HEK293 (cell line): Measurements from ENCODE around the gene C6orf141.

Experiments used
- BCL11B ChIP-seq: fragments of 450-650 bp; formaldehyde crosslinking; IDR thresholded peaks from 2 replicates; pipeline ENCODE4 v1.5.1; 2016; ENCODE audit warnings: low read depth, missing biosample characterization, missing genetic modification characterization
- HIC1 ChIP-seq: fragments of 450-650 bp; formaldehyde crosslinking; IDR thresholded peaks from 2 replicates; pipeline ENCODE4 v1.5.1; 2016; ENCODE audit warnings: missing biosample characterization, missing genetic modification characterization
- OSR2 ChIP-seq: fragments of 450-650 bp; formaldehyde crosslinking; IDR thresholded peaks from 2 replicates; pipeline ENCODE4 v1.5.1; 2016; ENCODE audit warnings: missing biosample characterization, missing genetic modification characterization
- ZNF10 ChIP-seq: fragments of 450-650 bp; formaldehyde crosslinking; IDR thresholded peaks from 2 replicates; pipeline ENCODE4 v1.5.1; 2017; ENCODE audit warnings: missing biosample characterization, missing genetic modification characterization
- ZNF202 ChIP-seq: fragments of 450-650 bp; formaldehyde crosslinking; IDR thresholded peaks from 2 replicates; pipeline ENCODE4 v1.5.1; 2016; ENCODE audit warnings: missing biosample characterization, missing genetic modification characterization, borderline replicate concordance
- ZNF24 ChIP-seq: fragments of 450-650 bp; formaldehyde crosslinking; IDR thresholded peaks from 2 replicates; pipeline ENCODE4 v1.5.1; 2016; ENCODE audit warnings: missing biosample characterization, missing genetic modification characterization
- ZNF292 ChIP-seq: fragments of 450-650 bp; formaldehyde crosslinking; IDR thresholded peaks from 2 replicates; pipeline ENCODE4 v1.5.1; 2016; ENCODE audit warnings: low read depth, missing biosample characterization, missing genetic modification characterization, borderline replicate concordance
- ZNF610 ChIP-seq: fragments of 450-650 bp; formaldehyde crosslinking; IDR thresholded peaks from 2 replicates; pipeline ENCODE4 v1.5.1; 2016; ENCODE audit warnings: missing biosample characterization, missing genetic modification characterization, borderline replicate concordance
- ZNF777 ChIP-seq: fragments of 450-650 bp; formaldehyde crosslinking; IDR thresholded peaks from 2 replicates; pipeline ENCODE4 v1.5.1; 2017; ENCODE audit warnings: missing biosample characterization, missing genetic modification characterization, borderline replicate concordance
- ZXDB ChIP-seq: fragments of 450-650 bp; formaldehyde crosslinking; IDR thresholded peaks from 2 replicates; pipeline ENCODE4 v1.5.1; 2016; ENCODE audit warnings: missing biosample characterization, missing genetic modification characterization
- TF ChIP-seq, protein P1 (sequence below): fragments of 450-650 bp; formaldehyde crosslinking; IDR thresholded peaks from 2 replicates; pipeline ENCODE4 v1.5.1; 2016; ENCODE audit warnings: missing biosample characterization, missing genetic modification characterization
- TF ChIP-seq, protein P2 (sequence below): fragments of 450-650 bp; IDR thresholded peaks from 2 replicates; pipeline ENCODE4 v1.5.1; 2018; ENCODE audit warnings: missing biosample characterization, missing genetic modification characterization

DNA sequence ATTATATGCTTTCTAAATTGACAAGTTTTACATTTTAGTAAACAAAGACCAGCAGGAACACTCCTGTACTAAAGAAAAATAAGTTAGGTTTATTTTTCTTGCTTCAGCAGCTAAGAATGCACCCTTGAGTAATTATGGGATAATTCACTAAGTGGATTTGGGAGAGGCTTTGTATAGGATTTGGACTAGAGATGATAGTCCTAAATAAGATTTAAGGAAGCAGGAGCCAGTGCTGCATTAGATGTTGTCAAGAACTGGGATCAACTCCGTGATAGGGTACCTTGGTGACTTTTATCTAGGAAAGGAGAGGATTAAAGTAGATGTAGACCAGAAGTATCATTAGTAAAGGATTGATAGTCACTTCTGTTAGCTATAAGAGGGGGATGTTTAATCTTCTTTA lies 4.1 kb upstream of the C6orf141 start:
- no peak for TF ChIP-seq ZNF292
- TF ChIP-seq, protein P1, sequence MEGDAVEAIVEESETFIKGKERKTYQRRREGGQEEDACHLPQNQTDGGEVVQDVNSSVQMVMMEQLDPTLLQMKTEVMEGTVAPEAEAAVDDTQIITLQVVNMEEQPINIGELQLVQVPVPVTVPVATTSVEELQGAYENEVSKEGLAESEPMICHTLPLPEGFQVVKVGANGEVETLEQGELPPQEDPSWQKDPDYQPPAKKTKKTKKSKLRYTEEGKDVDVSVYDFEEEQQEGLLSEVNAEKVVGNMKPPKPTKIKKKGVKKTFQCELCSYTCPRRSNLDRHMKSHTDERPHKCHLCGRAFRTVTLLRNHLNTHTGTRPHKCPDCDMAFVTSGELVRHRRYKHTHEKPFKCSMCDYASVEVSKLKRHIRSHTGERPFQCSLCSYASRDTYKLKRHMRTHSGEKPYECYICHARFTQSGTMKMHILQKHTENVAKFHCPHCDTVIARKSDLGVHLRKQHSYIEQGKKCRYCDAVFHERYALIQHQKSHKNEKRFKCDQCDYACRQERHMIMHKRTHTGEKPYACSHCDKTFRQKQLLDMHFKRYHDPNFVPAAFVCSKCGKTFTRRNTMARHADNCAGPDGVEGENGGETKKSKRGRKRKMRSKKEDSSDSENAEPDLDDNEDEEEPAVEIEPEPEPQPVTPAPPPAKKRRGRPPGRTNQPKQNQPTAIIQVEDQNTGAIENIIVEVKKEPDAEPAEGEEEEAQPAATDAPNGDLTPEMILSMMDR: no peak
- no peak for TF ChIP-seq ZNF10 (tag by site-specific recombination)
- TF ChIP-seq HIC1 (tag by site-specific recombination): no peak
- no peak for TF ChIP-seq ZNF610 (tag by site-specific recombination)
- TF ChIP-seq ZXDB (tag by site-specific recombination): no peak
- no peak for TF ChIP-seq OSR2 (tag by site-specific recombination)
- TF ChIP-seq, protein P2, sequence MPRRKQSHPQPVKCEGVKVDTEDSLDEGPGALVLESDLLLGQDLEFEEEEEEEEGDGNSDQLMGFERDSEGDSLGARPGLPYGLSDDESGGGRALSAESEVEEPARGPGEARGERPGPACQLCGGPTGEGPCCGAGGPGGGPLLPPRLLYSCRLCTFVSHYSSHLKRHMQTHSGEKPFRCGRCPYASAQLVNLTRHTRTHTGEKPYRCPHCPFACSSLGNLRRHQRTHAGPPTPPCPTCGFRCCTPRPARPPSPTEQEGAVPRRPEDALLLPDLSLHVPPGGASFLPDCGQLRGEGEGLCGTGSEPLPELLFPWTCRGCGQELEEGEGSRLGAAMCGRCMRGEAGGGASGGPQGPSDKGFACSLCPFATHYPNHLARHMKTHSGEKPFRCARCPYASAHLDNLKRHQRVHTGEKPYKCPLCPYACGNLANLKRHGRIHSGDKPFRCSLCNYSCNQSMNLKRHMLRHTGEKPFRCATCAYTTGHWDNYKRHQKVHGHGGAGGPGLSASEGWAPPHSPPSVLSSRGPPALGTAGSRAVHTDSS: no peak
- no peak for TF ChIP-seq BCL11B (tag by site-specific recombination)
- no peak for TF ChIP-seq ZNF202 (tag by site-specific recombination)
- no peak for TF ChIP-seq ZNF24 (tag by site-specific recombination)
- no peak for TF ChIP-seq ZNF777
